Ramos (cell line): ENCODE data around the gene RIOK3.
"Not testable (repeated sequence)": the region's sequence is repeated elsewhere in the genome, so short reads cannot be mapped to it uniquely, and the experiment has no call there.

Experiments
- in situ Hi-C: fragments of 300-500 bp; cut with MboI; formaldehyde crosslinking; loops from one replicate; pipeline ENCODE4 v1.14.3; 2022; ENCODE audit warnings: low sequenced_read_pairs; ENCODE audit not compliant: unreplicated experiment

The RIOK3 gene, protein sequence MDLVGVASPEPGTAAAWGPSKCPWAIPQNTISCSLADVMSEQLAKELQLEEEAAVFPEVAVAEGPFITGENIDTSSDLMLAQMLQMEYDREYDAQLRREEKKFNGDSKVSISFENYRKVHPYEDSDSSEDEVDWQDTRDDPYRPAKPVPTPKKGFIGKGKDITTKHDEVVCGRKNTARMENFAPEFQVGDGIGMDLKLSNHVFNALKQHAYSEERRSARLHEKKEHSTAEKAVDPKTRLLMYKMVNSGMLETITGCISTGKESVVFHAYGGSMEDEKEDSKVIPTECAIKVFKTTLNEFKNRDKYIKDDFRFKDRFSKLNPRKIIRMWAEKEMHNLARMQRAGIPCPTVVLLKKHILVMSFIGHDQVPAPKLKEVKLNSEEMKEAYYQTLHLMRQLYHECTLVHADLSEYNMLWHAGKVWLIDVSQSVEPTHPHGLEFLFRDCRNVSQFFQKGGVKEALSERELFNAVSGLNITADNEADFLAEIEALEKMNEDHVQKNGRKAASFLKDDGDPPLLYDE

DNA sequence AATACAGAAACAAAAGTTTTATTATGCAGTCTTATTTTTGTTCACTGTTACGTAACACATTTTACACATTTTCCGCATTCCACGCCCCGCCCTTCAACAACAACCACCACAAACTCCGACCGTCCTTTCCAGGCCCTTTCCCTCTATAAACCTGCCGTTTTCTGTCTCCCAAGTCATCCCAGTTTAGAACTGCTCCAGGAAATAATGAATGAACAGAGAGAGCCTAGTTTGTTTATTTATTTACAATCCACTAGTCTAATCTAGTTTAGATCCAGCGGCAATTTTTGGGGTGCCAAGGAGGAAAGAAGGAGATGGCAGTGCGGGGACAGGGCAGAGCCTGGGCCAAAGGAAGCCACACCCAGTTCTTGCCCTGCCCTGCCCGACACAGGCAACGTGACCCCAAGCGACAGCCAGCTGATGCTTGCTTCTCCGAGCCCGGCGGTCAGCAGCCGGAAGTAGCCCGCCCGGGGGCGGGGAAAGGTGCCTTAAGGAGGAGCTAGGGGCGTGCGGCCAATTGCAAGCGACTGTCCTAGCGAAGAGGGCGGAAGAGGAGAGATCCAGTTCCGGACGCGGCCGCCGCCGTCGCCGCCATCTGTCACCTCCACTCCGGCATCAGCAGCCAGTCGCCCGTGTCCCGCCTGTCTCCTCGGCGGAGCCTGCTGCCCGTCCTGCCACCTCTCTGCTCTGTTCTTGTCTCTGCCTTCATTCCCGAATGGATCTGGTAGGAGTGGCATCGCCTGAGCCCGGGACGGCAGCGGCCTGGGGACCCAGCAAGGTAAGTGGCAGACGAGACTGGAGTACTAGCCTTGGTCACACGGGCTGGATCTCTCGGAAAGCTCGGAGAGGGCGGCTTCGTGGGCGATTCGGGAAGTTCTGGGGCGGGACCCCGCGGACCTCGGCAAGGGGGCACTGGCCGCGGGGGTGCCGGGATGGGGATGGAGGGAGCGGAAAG is at the start of gene RIOK3:
Gene RIOK3 (plus strand): TSS at position 560 of the 952 bp plus-strand sequence. CDS start 153 bp downstream, at position 713.
- in situ Hi-C loops: no loop called here

DNA sequence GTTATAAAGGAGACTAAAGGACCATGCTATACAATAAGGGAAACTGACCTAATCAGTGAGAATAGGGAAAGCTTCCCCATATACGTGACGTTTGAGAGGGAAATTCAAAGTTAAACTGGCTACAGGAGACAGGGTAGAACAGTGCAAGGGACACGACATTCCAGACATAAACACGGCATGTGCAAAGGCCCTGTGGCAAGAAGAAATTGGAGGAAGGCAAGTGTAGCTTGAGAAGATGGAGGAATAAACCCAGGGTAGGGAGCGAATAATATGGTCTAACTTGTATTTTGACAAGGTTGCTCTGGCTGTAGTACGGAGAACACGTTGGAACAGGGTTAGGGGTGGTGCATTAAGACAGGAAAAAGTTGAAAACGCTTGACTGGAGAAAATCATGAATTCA is 49.8 kb upstream of the RIOK3 start:
- in situ Hi-C loops: no loop called here

DNA sequence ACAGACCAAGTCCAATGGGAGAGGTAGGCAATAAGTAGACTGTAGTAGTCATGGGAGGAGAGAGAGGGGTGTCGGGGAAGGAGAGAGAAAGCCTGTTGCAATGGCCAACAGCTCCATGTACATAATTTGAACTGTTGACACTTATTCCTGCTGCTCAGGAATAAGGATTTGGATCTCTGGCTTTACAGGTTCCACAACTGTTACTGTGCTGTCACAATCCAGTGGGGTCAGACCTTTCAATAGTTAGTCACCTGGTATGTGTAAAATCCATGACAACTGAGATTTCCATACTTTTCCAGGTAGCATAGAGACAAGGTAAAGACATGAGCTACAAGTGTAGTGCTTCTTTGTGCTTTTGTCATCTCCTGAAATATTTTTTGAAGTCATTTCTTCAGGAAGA is 47.5 kb upstream of the RIOK3 start:
- in situ Hi-C loops: no loop called here

DNA sequence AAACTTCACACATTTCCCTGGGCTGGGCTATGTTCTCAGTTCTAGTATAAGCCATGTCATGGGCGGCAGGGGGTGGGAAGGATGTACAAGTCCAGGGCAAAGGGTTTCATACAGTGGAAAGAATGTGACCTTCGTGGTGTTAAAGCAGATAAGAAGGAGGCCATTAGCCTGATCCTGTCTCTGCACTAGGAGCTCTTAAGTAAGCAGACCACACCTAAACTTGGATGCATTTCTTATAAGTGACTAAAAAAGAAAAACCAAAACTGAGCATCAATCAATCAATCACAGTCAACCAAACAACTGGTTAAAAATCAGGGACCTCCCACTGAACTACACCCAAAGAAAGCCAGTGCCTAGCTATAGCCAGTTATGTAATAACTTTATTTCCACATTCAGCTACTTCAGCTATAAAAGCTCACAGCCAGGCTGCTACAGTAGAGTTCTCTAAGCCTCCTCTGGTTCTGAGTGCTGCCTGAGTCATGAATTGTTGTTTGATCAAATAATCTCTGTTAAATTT is 46.8 kb upstream of the RIOK3 start:
- in situ Hi-C loops: no loop called here

DNA sequence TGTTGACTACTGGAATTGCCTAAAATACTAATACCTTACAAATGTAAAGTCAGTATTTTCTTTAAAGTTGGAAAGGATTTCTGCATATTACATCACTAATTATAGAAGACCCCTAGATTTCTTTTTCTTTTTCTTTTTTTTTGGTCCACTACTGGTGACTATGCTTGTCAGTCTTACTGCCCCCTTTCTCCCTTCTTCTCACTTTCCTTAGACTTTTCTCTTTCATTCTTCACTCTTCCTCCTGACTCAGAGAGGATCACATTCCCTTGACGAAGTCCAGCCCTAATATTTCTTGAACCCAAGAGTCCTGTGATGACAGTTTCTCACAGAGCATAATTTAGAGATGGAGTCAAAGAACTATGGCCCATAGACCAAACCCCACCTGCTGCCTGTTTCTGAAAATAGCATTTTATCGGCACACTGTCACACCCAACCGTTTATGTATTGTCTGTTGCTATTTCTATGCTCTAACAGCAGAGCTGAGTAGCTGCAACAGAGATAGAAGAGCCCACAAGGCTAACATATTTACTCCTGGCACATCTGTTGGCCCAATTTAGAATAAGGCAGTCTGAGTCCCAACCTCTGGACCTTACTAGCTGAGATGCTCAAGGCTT is 40.6 kb upstream of the RIOK3 start:
- in situ Hi-C loops: no loop called here

DNA sequence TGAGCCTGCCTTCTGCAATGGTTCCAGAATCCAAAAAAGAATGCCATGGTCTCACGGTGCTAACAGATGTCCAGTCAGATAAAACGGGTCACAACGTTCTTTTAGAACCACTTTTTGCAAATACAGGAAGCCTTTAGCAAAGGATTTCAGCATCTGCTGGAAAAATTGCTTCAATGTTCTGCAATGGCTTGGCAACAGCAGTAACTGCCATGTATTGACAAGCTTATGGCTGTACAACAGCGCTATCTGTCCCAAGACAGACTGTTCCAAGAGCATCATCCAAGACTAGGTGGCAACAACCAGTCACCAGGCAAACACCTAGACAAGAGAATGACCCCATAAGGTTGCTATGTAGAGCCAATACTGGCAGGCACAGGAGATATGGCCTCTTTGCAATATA is 37.6 kb upstream of the RIOK3 start:
- in situ Hi-C loops: no loop called here

DNA sequence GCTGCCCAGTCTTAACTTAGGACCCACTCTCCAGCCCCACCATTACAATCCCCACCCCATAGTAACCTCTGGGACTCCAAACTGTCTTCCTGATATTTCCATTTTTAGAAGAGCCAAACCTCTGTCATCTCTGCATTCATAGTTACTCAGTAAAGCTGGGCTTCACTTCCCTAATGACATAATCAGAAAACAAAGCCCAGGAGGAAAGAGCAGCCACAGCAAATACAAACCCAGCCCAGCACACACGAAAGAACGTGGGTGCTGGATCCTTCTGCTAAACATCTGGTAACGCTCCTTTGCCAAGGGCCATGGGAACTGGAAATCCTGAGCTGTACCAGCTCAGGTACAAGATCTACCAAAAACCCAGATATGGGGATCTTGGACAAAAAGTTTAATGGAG is 36.8 kb upstream of the RIOK3 start:
- in situ Hi-C loops: no loop called here

DNA sequence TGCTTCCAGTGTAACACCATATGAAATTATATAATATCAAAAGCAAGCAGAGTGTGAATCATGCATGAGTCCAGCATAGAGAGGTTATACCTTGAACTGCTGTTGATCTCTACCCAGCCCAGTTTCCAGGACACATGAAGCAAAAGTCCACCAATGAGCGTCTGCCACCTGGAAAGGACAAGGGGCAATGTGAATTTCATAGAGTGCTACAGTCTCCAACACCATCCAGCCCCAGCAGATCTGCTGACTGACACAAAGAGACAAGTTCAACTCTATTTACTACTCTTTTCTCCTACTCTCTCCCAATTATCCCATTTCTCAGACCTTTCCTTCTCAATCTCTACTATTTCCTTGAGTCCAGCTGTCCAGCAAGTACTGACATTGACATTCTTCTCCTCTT is 31.8 kb upstream of the RIOK3 start:
- in situ Hi-C loops: no loop called here

DNA sequence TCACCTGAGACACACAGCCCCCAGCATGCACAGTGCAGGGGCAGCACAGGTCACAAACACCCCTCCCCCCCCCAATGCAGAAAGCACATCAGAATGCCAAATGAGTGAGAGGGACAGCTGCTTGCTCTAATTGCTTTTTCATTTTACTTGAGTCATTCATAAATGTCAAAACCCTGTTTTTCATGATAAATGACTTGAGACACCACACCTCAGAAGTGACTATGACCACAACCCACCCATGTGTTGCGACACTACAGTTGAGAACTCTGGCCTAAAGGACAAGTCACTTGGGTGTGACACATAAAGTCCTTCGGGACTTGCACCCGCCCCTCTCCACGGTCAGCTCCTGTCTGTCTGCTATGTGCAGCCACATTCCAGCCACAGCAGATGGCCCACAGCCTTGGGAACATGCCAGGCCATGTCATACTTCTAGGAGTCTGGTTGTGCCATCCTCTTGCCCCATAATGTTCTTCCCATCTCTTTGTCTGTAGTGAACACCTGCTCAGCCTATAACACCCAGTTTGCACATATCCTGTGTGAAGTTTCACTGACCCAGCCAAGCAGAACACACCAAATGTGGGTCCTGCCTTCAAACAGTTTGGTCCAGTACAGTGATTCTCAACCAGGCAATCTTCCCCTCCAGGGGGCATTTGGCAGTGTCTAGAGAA is 30.2 kb upstream of the RIOK3 start:
- in situ Hi-C loops: no loop called here

DNA sequence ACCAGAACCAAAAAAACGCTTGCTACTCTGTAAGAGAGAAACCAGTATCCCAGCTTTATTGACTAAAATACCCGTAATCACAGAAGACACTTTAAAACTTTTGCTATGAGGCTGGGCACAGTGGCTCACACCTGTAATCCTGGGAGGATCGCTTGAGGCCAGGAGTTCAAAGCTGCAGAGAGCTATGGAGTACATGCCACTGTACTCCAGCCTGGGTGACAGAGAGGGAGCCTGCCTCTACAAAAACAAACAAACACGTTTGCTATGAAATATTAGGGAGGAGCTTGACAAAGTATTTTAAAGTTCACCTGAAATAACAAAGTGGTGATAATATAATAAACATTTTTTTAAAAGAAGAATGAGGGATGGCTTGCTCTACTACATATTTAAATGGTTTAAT is 28.5 kb upstream of the RIOK3 start:
- in situ Hi-C loops: no loop called here

DNA sequence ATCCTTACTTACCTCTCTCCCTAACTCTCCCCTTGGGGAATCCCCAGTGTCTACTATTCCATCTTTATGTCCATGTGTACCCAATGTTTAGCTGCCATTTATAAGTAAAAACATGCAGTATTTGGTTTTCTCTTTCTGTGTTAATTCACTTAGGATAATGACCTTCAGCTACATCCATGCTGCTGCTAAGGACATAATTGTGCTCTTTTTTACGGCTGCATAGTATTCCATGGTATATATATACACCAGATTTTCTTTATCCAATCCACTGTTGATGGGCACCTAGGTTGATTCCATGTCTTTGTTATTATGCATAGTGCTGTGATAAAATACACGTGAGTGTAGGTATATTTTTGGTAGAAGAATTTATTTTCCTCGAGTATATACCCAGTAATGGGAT is 24.3 kb upstream of the RIOK3 start:
- in situ Hi-C loops: no loop called here

DNA sequence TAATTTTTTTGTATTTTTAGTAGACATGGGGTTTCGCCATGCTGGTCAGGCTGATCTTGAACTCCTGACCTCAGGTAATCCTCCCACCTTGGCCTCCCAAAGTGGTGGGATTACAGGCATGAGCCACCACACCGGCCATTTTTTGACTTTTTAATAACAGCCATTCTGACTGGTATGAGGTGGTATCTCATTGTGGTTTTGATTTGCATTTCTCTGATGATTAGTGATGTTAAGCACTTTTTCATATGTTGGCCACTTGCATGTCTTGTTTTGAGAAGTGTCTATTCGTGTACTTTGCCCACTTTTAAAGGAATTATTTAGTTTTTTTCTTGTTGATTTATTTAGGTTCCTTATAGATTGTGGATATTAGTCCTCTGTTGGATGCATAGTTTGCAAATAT is 23.5 kb upstream of the RIOK3 start:
- in situ Hi-C loops: not testable (repeated sequence)

DNA sequence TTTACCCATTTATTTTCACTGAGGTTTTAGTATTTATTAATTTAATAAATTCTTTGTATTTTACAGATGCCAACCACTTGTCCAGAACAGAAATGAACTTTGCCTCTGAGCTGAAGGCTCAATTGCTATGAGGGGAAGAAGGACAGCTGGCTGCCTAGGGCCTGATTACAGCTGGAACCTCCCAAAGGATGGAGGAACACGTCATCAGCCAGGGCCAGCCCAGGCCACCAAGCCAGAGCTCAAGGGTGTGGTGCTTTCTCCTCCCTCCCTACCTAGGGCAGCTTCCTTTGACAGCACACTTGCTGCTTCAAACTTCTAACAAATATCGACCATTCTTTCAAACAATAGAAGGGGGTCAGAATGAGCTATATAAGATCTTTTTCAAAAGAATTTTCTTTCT is 19.7 kb upstream of the RIOK3 start:
- in situ Hi-C loops: no loop called here

DNA sequence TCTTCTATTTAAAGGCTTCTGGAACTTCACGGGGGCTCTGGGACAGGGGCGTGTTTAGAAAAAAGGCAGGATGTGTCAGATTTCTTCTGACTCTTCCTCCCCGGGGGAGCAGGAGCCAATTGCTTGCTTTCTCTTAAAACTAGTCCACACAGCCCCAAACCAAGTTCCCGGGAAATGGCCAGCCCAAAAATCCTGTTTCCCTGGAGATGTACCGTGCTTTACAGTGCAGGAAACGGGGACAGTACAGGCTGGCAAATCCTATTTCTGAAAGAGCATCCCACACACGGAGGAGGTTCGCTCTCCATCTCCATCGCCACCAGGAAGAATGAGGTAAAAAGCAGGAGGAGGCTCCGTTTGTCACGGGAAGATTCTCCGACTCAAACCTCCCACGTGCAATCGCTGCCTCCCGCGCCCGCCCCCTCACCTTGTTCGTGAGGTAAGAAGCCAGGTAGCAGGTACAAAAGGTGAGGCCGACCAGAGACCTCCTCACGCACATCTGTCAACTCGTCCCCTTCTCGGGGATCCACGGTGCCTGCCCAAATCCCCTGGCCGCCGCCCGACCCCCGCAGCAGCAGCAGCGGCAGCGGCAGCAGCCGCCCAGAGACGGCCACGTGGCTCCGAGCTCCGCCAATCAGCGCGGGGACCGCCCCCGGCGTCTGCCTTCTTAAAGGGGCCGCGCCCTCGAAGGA is 15.6 kb upstream of the RIOK3 start:
- in situ Hi-C loops: no loop called here

DNA sequence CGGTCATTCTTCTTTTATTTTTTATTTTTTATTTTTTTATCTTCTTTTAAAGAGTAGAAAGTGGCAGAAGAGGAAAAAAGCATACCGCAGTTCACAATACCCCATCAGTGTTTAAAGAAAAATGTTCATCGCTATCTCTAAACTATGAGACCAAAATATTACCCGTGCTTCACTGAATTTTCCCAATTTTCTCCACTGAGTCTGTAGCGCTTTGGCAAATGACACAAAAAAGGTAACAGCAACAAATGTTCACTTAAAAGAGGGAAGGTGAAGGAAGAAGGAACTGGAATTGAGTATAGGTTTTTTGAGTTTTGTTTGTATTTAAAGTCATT is 15.1 kb upstream of the RIOK3 start:
- in situ Hi-C loops: no loop called here

DNA sequence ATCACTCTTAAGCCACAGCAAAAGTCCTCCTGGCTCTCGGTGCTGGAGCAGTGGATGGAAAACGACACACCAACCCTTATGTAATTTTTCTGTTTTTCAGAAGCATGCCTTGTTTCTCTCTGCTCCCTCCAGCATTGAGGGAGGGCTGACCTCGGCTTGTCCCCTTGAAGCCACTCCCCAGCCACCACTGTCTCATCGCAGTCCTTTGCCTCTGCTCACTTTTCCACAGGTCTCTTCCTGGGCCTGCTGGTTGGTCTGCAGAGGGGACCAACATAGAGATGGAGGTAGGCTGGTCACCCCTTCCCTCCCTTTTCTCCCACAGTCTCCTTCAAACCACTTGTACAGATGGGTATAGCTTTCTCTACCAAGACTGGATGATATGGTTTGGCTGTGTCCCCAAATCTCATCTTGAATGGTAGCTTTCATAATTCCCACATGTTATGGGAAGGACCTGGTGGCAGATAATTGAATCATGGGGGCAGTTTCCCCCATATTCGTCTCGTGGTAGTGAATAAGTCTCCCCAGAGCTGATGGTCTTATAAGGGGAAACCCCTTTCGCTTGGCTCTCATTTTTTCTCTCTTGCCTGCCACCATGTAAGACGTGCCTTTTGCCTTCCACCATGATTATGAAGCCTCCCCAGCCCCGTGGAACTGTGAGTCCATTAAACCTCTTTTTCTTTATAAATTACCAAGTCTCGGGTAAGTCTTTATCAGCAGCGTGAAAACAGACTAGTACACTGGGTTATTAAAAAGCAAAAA is 14.3 kb upstream of the RIOK3 start:
- in situ Hi-C loops: no loop called here

DNA sequence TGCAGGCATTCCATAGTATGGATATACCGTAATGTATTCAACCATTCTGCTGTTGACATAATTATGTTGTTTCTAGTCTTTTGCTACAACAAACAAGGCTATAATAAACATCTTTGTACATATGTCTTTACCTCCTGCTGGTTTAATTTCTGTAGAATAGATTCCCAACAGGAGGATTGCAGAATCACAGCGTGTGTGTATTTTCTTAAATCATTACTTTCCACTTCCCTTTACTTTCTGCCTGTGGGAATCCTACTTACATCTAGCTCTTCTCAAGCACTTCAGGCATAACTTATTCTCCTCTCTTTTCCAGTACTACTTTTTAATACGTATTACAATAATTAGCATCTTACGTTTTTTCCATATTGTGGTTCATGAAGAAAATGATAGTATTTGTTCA is 13.0 kb upstream of the RIOK3 start:
- in situ Hi-C loops: no loop called here

DNA sequence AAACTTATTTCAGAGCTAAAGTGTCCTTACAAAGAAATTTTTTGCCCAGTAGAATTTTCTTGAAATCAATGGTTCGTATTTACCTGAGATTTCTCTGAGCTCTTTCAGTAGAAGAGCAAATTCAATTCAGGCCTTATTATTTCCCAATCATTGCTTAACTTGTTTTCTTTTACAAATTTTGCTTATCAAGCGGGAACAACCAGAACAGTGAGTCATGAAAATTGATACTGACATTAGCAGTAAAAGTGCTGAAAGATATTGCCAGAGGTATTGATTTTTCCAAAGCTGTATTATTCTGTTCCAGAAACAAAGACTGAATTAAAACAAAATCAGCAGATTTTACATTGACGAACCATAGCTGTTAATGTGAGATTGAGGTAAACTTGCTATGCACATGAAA is 10.1 kb upstream of the RIOK3 start:
- in situ Hi-C loops: no loop called here

DNA sequence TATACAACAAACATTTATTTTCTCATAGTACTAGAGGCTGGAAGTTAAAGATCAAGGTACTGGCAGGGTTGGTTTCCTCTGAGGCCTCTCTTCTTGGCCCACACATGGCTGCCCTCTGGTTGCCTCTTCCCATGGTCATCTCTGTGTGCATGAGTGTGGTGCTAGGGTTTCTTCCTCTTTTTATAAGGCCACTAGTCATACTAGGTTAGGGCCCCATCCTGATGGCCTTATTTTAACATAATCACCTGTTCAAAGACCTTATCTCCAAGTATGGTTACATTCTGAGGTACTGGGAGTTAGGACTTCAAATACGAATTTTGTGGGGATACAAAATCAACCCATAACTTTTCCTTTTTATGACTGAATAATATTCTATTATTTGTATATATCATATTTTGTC is 4.8 kb upstream of the RIOK3 start:
- in situ Hi-C loops: no loop called here
